DMS153 (cell line): Measurements from ENCODE around the gene HMOX1.
"Not testable (repeated sequence)": the region's sequence is repeated elsewhere in the genome, so short reads cannot be mapped to it uniquely, and the experiment has no call there.

ENCODE experiments used
- DNase-seq: peaks from one replicate; lab custom pipeline; 2025; lab: John Stamatoyannopoulos, UW

The HMOX1 gene

DNA sequence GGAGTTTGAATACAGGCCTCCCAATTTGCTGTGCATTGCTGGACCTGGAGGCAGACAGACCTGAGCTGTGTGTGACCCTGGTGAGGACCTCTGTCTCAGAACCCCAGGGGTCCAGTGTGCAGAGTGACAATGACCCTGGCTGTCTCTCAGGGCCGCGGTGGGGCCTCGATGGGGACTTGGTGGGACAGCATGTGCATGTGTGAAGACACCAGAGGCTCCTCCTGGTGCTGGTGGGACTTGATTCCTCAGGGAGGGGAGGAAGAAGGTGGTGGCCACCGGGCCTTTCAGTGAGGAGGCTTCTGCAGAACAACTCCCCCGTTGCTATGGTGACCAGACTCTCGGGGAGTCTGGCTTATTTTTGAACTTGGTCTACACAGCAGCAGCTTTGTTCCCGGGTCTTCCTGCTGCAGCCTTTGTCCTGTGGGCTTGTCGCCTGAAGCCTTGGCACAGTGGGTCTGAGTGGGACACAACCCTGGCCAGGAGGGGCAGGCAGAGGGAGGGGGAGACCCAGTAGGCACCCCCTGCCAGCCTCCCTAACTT lies 54.4 kb downstream of the HMOX1 start:
- no peak for DNase-seq

DNA sequence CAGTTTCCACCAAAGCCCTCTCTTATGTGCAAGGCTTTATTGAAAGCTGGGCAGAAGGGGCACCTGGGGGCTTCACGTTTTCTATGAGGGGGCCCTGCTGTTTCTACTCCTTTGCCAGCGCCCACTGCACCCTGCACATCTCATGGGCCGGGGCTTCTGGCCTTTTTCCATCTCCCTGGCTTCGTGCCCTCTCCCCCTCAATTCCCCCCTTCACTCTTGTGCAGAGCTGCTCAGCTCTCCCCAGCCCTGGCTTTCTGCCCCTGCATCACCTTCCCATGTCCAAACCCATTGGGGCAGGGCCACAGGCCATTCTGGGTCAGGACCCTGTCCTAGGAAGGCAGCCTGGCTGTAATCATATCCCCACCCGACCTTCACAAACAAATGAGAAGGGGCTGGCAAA lies 55.5 kb downstream of the HMOX1 start:
- DNase-seq, result no peak

DNA sequence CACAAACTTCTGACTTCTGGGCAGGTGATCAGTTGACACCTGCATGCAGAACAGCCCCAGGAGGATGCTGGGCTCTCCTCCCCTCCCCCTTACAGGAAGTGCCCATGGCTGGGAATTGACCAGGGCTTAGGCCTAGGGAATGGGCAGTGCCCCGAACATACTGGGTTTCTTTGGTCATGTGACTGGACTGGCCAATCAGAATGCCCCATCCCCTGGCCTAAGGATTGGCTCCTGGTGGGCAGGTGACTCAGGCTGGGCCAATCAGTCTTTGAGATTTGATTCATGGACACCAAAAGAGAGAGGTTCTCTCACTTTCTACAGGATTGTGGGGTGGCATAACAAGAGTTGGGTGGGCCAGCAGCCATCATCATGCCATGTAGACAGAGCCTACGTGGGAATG lies 56.2 kb downstream of the HMOX1 start:
- DNase-seq, result no peak

DNA sequence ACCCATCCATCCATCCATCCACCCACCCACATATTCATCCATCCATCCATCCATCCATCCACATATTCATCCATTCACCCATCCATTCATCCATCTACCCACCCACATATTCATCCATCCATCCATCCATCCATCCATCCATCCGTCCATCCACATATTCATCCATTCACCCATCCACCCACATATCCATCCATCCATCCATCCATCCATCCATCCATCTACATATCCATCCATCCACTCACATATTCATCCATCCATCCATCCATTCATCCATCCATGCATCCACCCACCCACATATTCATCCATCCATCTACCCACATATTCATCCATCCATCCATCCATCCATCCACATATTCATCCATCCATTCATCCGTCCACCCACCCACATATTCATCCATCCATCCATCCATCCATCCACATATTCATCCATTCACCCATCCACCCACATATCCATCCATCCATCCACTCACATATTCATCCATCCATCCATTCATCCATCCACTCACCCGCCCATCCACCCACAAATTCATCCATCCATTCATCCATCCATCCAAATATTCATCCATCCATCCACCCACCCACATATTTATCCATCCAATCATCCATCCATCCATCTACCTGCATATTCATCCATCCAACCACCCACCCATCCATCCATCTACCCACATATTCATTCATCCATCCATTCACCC lies 57.9 kb downstream of the HMOX1 start:
- DNase-seq, result not testable (repeated sequence)

DNA sequence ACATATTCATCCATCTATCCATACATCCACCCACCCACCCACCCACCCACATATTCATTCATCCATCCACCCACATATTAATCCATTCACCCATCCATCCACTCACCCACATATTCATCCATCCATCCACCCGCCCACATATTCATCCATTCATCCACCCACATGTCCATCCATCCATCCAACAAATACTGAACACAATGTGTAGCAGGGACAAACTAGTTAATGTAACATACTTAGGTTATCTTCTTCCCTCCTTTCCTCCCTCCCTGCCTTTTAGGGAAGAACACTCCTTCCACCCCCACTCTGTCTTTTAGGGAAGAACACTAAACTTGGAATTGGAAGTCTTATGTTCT lies 58.4 kb downstream of the HMOX1 start:
- DNase-seq, result no peak

- no peak for DNase-seq
Observed at GRCh38 chr22:35440129-35440528, 59.2 kb downstream of the HMOX1 start.

- no peak for DNase-seq
Observed at GRCh38 chr22:35441489-35442100, 60.7 kb downstream of the HMOX1 start.

GRCh38 chr22:35442471-35442870 lies 61.6 kb downstream of the HMOX1 start:
- DNase-seq, result no peak

GRCh38 chr22:35443338-35443737 lies 62.4 kb downstream of the HMOX1 start:
- no peak for DNase-seq
